Uterus (tissue), 4 donors: Measurements from ENCODE around the gene CPT1C. TPM values are rescaled to one million over a fixed set of nuclear protein-coding genes. Genes with fewer than 3 reads are reported as not detected.
"Not testable (repeated sequence)": the region's sequence is repeated elsewhere in the genome, so short reads cannot be mapped to it uniquely, and the experiment has no call there.

Experiments
- DNase-seq, 2 donors: peaks; one replicate each; pipeline ENCODE4 v3.0.0-alpha.2; 2019 to 2020
- H3K27ac ChIP-seq, 2 donors: fragments of 200-600 bp; sonication (generic); 1 replicate in 1 of 2; 2 replicates in 1 of 2; pipeline ENCODE4 v1.5.1; 2016 to 2018
- H3K27me3 ChIP-seq, 2 donors: fragments of 200-600 bp; sonication (generic); one replicate each; pipeline ENCODE4 v1.5.1; 2018 to 2019; ENCODE audit warnings: control low read depth in 1 of 2
- H3K36me3 ChIP-seq, 2 donors: fragments of 200-600 bp; sonication (generic); one replicate each; pipeline ENCODE4 v1.5.1; 2019; ENCODE audit warnings: control low read depth in 1 of 2
- H3K4me1 ChIP-seq, 2 donors: fragments of 200-600 bp; sonication (generic); one replicate each; pipeline ENCODE4 v1.5.1; 2018 to 2019; ENCODE audit warnings: control low read depth in 1 of 2
- H3K4me3 ChIP-seq, 2 donors: fragments of 200-600 bp; sonication (generic); 1 replicate in 1 of 2; 2 replicates in 1 of 2; pipeline ENCODE4 v1.5.1; 2018 to 2019; ENCODE audit warnings: mild to moderate bottlenecking in 1 of 2
- H3K9me3 ChIP-seq, 2 donors: fragments of 200-600 bp; sonication (generic); one replicate each; pipeline ENCODE4 v1.5.1; 2019; ENCODE audit warnings: control low read depth in 1 of 2
- POLR2A ChIP-seq, 2 donors: fragments of 450-650 bp; IDR thresholded peaks; one replicate each; pipeline ENCODE4 v1.6.1; 2016; ENCODE audit warnings: antibody characterized with exemption in 2 of 2, mild to moderate bottlenecking in 1 of 2, moderate library complexity in 1 of 2
- intact Hi-C: fragments of 100-400 bp; cut with DNase I; formaldehyde crosslinking; loops from one replicate; pipeline ENCODE4 v1.15.1; 2023; ENCODE audit warnings: low total_unique reads
- total RNA-seq, 4 donors: library from RNA; depleted of rRNA in 3 of 4; stranded (reverse); fragments of >200 nt in 3 of 4; gene quantifications; one replicate each; pipeline versions ENCODE4 v1.1.0 to v1.2.4, GENCODE V29; 2014 to 2023
- TF ChIP-seq, protein P1 (sequence below), 4 experiments: fragments of 200-600 bp in 2 of 4; fragments of 450-650 bp in 2 of 4; sonication (generic) in 2 of 4; IDR thresholded peaks; one replicate each; pipeline ENCODE4 v1.5.1; 2016 to 2019; ENCODE audit warnings: antibody characterized with exemption in 4 of 4, mild to moderate bottlenecking in 2 of 4, moderate library complexity in 1 of 4
- donor health status: DM: yes; HTN: yes; CAD: no.

Gene CPT1C
- total RNA-seq, 4 donors from 2014 or later, result 1.5 to 26.6 (median 12.2) TPM

DNA sequence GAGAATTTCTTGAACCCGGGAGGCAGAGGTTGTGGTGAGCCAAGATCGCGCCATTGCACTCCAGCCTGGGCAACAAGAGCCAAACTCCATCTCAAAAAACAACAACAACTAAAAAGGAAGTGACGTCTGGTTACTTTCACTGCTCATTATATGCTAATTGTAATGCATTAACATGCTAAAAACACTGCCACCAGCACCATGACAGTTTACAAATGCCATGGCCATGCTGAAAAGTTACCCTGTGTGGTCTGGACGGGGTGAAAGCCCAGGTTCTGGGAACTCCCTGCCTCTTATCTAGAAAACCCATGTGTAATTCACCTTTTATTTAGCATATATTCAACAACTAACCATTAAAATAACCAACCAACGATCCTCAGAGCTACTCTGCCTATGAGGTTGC lies 28.1 kb downstream of the CPT1C start:
- DNase-seq, result no peak
- no peaks in the 10 kb centered on the region for H3K36me3 ChIP-seq
- intact Hi-C loops, result no loop called here
- H3K27me3 ChIP-seq, result no peaks in the 10 kb centered on the region
- TF ChIP-seq, protein P1, sequence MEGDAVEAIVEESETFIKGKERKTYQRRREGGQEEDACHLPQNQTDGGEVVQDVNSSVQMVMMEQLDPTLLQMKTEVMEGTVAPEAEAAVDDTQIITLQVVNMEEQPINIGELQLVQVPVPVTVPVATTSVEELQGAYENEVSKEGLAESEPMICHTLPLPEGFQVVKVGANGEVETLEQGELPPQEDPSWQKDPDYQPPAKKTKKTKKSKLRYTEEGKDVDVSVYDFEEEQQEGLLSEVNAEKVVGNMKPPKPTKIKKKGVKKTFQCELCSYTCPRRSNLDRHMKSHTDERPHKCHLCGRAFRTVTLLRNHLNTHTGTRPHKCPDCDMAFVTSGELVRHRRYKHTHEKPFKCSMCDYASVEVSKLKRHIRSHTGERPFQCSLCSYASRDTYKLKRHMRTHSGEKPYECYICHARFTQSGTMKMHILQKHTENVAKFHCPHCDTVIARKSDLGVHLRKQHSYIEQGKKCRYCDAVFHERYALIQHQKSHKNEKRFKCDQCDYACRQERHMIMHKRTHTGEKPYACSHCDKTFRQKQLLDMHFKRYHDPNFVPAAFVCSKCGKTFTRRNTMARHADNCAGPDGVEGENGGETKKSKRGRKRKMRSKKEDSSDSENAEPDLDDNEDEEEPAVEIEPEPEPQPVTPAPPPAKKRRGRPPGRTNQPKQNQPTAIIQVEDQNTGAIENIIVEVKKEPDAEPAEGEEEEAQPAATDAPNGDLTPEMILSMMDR (IDR thresholded peaks at IDR 0.05), result no peak
- no peak for TF ChIP-seq POLR2A (IDR thresholded peaks at IDR 0.05)
- no peaks in the 10 kb centered on the region for H3K9me3 ChIP-seq
- H3K27ac ChIP-seq, result no peak overlapping the region
- H3K4me3 ChIP-seq, result no peak overlapping the region
- no peaks in the 10 kb centered on the region for H3K4me1 ChIP-seq

DNA sequence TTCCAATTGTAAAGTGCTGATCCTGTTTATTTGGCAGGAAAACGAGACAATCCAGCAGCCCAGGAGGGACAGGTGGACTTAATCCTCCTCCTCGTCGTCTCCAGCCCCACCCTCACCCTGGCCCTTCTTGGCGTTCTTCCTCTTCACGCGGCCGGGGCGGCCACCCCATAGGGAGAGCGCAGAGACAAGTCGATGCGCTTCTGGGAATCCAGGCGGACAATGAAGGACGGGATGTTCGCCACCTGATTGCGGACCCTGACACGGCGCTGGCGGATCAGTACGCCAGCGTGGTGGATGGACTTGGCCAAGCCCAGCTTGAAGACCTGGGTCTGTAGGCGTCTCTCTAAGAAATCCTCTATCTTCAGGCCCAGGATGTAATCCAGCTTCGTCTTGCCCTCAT lies 28.5 kb downstream of the CPT1C start:
- H3K27ac ChIP-seq, DNase-seq: not testable (repeated sequence)

DNA sequence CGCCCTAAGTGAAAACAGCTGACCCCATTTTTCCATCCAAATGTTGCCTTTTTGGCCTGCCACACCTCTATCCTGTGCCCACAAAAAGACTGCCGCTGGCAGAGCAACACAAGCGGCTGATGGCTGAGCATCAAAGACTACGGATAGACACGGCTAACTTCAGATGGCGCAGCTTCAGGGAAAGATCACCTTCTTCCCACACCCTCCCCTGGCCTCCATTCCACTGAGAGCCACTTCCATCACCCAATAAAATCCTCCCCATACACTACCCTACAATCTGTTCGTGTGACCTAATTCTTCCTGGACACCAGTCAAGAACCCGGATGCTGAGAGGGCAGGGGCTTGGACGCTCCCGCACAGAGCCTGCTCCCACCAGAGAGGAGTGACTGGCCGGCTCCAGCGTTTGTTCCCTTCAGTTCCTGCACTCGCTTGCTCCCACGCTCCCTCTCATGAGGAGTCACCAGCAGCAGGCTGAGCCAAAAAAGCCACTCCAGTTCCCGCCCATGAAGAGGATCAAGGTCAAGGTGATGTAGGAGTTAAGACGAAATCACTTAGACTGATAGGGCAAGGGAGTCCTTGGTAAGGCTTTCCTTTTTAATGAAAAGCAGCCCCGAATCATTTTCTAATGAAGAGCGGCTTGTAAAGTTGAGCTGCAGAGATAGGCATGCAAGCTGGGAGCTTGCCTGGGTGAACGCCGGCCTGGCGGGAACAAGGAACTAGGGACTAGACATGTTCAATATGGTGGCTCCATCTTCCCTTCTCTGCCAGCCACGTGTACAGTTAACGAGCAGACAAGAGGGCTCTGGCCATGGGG lies 36.5 kb downstream of the CPT1C start:
- H3K27ac ChIP-seq, result peak overlapping the region; percentile 88 to 92
- intact Hi-C loops, result no loop called here
- peak; percentile 86 to 88 for DNase-seq
- no peak for TF ChIP-seq POLR2A (IDR thresholded peaks at IDR 0.05)
- TF ChIP-seq, protein P1 (IDR thresholded peaks at IDR 0.05), result no peak
- H3K36me3 ChIP-seq, result no peaks in the 10 kb centered on the region
- H3K9me3 ChIP-seq, result no peaks in the 10 kb centered on the region
- H3K4me3 ChIP-seq, result no peak overlapping the region
- H3K4me1 ChIP-seq, result no peaks in the 10 kb centered on the region
- no peaks in the 10 kb centered on the region for H3K27me3 ChIP-seq

More for the DNA sequence above, 28.5 kb downstream of the CPT1C start:
- H3K4me1 ChIP-seq, H3K9me3 ChIP-seq, H3K27me3 ChIP-seq, intact Hi-C loops, H3K36me3 ChIP-seq, H3K4me3 ChIP-seq: not testable (repeated sequence)

DNA sequence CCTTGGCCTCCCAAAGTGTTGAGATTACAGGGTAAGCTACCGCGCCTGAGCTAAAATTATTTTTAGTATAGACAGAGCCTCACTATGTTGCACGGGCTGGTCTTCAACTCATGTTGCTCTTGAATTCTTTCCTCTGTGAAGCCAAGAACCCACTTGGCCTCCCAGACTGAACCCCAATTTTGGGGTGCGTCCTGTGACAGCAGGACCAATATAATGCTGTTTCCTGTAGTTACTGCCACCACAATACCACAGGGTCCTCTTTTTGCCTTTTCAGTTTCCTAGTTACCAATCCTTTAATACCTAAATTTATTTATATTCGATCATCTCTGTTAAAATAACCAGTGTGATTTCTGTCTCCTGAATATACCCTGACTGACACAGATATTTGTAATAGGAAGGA lies 39.2 kb downstream of the CPT1C start:
- no peaks in the 10 kb centered on the region for H3K36me3 ChIP-seq
- no peaks in the 10 kb centered on the region for H3K4me1 ChIP-seq
- intact Hi-C loops, result no loop called here
- no peaks in the 10 kb centered on the region for H3K9me3 ChIP-seq
- H3K27ac ChIP-seq, result no peak overlapping the region
- H3K4me3 ChIP-seq, result no peak overlapping the region
- TF ChIP-seq, protein P1 (IDR thresholded peaks at IDR 0.05), result no peak
- no peak for TF ChIP-seq POLR2A (IDR thresholded peaks at IDR 0.05)
- H3K27me3 ChIP-seq, result no peaks in the 10 kb centered on the region
- DNase-seq, result no peak

DNA sequence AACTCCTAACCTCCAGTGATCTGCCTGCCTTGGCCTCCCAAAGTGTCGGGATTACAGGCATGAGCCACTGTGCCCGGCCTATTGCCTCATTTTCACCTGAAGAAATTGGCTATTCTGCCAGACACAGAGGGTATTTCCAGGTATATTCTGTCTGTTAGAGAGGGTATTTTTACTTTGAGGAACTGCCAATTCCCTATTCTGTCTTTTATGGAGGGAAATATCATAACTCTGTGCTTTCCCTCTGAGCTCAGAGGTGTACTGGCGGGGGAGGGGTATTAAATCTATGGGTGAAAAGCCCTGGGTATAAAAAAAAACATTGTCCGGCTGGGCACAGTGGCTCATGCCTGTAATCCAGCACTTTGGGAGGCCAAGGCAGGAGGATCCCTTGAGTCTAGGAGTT lies 47.4 kb downstream of the CPT1C start:
- H3K27ac ChIP-seq, result no peak overlapping the region
- intact Hi-C loops, result no loop called here
- no peaks in the 10 kb centered on the region for H3K27me3 ChIP-seq
- TF ChIP-seq, protein P1 (IDR thresholded peaks at IDR 0.05), result no peak
- TF ChIP-seq POLR2A (IDR thresholded peaks at IDR 0.05), result no peak
- no peaks in the 10 kb centered on the region for H3K9me3 ChIP-seq
- no peaks in the 10 kb centered on the region for H3K36me3 ChIP-seq
- H3K4me3 ChIP-seq, result no peak overlapping the region
- no peaks in the 10 kb centered on the region for H3K4me1 ChIP-seq
- no peak for DNase-seq
